HuH-7.5 (cell line): ENCODE data around the gene TRPC4.

ENCODE experiments used
- DNase-seq: peaks from one replicate; pipeline ENCODE4 v3.0.0; 2011; ENCODE audit warnings: low spot score

The TRPC4 gene

DNA sequence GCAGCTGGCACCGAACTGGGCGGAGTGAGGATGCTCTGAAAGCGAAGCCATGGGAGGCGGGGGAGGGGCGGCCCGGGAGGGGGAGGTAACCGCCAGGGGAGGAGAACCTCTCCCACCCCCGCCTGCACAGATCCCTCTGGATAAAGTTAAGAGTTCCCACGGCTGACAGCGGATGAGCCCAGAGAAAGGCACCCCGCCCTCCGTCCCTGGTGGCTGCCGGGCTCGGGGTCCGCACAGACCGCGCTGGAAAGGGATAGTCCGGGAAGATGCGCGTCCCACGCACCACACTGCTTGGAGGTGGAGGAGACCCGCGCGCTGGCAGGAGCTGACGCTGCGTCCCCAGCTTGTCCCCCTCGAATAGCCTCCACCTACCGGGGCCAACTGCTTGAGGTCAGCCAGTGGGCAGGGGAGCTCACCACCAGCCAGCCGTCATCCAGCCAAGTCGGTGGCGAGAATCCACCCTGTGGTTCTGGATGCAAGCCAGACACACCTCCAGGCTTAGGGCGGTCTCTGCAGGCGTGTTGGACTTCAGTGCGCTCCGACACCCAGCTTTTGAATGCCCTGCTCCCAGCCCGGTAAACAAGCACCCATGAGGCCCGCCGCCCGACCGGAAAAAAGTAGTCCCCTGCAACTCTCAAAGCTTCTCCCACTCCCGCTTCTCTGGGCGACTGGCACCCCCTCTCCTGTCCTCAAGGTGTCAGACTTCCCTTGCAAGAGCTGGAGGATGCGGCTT lies at the start of gene TRPC4:
Gene TRPC4, minus strand, starts transcription at position 17 of the 733 bp plus-strand sequence. CDS start 86,439 bp downstream, outside the sequence.
- DNase-seq, result no peak

DNA sequence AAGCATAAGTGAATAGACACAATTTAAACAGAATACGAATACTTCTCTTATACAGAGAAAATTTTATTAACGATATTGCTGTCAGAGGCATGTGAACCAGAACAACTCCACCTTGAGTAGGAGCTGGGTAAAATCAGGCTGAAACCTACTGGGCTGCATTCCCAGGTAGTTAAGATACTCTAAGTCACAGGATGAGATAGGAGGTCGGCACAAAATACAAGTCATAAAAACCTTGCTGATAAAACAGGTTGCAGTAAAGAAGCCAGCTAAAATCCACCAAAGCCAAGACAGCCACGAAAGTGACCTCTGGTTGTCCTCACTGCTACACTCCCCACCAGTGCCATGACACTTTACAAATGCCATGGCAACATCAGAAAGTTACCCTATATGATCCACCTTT lies 49.2 kb upstream of the TRPC4 start:
- no peak for DNase-seq

DNA sequence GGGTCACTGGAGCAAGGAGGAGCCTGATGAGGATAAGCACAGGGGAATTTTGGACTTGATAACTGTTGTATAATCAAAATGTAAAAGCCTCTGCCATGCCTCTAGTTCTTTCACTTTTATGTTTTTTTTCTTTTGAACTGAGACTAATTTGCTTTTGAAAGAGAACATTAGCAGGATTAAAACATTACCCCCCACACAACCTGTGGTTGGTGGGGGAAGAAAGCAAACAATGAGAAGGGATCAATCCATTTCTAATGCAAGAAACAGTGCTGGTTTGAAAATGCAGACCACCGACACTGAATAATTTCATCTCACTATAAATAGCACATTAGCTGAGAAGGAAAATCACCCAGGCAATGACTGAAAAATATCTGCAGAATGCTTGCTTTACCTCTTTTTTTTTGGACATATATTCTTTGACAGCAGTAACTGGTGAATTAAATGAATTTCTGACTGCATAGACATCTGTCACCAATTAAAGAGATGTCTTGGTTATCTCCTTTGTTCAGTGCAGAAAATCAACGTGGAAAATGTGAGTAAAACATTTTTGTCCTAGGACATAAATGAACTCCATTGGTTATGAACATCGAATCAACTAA lies 48.6 kb upstream of the TRPC4 start:
- DNase-seq, result no peak

DNA sequence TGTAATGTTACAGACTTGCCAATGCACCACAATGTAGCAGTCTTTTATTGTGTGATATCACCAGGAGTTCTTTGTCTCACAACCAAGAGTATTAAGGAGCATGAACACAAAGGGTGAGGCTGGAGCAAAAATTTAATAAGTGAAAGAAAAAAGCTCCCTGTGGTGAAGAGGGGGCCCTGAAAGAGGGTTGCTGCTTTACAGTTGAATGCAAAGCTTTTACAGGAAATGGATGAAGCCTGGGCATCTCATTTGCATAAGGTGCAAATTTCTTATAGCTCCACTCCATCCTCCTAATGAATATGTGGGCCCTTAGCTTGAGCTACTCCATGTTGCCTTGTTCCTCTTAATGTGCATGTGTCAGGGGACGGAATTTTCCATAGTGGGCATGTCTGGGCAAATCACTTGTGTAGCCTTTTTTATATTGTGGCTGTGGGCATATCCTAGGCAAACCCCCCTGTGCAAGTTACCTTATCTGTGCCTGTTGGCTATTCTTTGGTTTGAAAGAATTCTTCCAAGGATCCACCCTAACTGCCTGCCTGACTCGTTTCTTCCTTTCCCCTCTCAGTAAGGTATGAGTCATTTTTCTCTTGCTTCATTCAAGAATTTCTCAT lies 45.3 kb upstream of the TRPC4 start:
- DNase-seq, result no peak

DNA sequence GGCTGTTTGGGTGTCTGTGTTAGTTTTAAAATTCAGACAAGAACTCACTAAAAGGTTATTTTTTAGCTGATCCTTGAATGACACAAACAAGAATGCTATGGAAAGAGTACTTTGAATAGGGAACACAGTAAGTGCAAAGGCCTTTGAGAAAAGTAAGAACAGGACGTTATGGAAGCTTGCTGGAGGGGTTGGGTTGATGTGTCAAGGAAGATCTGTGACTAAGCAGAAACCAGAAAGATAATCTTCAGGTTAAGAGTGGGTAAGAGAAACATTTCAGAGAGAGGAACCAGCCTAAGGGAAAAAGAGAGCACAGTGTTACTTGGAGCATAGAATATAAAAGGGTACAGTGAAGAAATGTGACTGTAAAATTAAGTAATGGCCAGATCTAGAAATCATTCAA lies 41.2 kb upstream of the TRPC4 start:
- DNase-seq, result no peak

DNA sequence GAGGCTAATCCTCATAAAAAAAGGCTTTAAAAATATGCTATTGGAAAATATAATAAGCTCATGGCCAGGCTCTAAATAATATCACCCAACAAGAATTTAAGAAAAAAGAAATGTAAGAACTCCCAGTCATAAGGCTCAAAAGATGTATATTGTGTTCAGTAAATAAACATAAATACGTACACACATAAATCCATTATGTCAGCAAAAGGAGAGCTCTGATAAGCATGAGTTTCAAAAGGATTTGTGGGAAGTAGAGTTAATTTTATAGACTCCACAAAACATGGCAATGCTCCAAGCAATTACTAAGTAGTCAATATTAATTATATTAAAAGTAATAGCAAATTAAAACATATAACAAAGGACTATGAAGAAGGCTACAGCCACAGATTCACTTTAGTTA lies 37.3 kb upstream of the TRPC4 start:
- DNase-seq, result no peak

DNA sequence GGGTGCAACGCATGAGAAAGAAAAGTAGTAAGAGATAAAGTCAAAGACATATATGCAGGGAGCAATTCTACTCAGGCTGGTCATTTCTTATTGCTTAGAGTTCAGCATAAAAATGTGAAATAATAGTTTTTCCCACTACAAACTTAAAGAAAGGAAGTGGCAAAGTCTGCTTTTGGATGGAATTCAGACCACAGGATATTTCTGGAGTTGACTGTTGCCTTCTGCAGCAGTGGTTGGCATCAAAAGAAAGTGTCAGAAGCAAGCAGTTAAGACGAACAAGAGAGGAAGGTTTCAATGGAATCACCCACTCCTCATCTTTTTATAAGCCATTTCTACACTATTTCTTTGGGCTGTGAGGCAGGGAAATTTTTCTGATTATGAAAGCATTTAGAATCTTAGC lies 36.2 kb upstream of the TRPC4 start:
- no peak for DNase-seq

DNA sequence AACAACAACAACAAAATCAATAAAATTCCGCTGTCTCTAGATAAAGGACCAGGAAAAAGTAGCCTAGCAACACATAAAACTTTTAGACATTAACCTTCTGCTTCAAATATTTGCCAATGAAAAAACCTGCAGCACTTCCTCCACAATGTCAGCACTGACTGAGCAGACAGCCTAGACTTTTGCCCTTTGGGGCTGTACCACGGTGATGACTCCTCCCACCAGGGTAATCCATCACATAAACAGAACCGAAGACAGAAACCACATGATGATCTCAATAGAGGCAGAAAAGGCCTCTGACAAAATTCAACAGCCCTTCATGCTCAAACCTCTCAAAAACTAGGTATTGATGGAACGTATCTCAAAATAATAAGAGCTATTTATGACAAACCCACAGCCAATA lies 30.2 kb upstream of the TRPC4 start:
- no peak for DNase-seq

DNA sequence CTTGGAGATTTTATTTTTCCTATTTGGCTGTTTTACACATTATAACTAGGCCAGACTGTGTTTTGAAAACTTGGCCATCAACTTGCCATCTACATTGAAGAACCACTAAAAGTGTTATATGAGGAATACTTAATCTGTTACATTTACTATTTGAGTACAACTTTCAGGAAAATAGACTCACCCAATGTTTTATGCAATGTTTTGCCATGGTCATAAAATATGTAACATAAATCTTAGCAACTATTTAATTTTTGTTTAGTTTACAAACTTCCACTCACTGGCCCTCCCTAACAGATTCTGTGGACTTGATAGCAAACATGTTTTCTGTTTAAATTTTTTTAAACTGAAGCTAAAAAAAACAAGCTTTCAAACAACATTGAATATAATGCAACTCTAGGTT lies 23.7 kb upstream of the TRPC4 start:
- no peak for DNase-seq

DNA sequence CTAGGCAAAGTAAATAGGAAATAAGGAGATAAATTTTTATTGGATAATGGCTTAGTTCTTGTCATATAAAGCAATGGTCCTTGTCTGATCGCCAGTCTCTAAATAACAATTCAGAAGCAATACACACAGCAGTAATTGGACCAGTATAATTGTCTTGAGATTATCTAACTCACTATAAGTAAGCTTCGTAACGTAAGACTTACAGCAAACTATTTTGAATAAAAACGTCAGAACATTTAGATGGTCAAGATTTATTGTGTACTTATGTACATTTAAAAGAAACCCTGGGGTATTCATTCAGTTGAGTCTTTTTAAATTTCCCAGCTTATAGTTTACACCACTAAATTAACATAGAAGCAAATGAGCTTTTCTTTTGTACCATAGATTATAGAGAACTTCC lies 20.2 kb upstream of the TRPC4 start:
- DNase-seq, result no peak

DNA sequence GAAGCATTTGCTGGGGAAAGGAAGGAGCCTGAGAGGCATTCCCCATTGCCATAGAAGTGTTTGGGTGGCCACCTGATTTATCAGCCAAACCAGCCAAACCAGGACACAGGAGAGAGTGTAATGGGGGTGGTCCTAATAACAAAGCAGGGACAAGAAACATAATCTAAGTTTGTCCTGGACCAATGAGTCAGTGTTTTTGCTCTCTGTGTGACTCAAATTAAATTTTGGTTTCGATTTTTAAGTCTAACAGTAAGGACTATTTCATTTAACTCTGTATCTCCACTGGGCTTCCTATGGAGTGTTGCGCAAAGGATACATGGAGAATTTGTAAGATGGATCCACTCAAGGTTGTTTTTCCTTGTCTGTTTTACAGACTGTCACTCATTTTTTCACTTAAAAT lies 19.5 kb upstream of the TRPC4 start:
- no peak for DNase-seq

DNA sequence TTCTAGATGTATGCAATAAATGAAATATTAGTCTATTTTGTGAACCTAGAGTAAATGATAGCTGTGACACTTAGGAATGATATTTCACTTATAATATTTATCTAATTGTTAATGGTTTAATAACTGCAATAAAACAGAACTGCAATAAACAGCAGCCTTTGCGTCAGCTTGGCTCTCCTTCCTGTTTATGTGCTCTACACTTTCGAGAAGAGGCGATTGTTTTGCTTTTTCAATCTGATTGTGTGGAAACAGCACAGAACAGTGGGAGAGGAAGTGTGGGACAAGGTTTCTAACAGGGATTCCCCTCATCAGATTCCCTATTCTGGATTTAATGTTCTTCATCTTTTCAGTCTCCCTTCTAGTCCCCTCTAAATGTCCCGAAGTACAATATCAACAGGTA lies 17.3 kb upstream of the TRPC4 start:
- no peak for DNase-seq

DNA sequence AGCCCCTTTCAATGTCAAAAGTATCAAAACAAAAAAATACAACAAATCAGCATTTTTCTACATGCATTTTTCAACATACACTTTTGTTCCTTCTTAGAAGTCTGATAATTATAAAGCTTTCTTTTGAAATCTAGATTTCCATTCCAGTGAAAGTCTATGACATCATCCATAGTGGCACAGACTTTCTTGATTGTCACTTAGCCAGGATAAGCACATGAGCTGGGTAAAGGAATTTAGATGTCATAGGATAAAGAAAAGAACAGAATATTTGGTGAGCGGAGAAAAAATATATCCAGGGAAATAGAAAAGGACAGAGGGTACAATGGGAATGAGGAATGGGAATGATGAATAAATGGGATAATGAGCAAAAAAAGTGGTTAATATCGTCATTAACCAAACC lies 15.1 kb upstream of the TRPC4 start:
- no peak for DNase-seq

DNA sequence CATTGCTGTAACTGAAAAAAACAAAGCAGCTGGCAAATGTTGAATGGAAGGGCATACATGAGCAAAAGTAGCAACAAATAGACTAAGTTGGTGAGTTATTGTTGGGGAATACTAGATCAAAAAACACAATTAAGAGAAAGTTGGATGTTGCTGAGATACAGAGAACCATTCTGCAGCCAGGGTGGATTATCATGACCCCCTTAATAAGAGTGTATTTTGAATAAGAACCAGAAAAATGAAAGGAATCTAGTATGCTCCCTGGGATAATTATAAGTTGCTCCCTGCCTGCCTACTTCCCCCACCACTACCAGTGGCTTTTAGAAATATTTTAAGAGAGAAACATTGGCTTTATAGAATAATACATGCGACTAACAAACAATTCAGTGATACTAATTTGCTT lies 14.5 kb upstream of the TRPC4 start:
- DNase-seq, result no peak

DNA sequence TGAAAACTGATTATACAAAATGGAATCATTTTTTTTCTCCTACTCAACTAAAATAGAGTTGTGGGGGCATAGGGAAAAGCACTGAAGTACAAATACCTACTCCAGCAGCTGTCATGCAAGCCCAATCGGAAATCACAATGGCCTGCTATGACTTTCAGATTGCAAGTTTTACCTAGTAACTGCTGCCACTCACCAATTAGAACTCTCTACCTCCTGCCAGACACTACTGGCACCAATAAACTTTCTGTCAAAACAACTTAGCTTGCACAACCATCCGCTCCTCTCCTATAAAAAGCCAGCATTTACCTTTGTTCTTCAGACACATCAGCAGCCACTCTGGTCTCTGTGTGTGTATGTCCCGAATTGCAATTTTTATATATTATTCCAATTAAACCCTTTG lies 9.3 kb upstream of the TRPC4 start:
- DNase-seq, result no peak

DNA sequence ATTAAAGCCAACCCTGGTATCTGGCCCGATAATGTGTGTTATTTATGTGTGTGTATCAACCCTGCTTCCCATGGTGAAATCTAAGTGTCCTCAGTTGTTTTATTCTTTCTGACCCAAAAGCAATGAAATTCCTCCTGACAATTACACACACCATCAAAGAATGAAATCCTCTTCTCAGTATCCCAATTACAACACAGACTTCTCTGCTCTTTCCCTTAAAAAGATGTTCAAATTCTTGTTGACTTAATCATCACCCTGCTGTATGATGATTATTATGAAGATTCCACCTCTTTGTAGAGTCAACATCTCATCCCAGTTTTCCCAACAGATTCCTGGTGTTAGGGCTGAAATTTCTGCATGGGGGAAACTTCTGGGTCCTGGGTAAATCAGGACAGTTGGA lies 8.9 kb upstream of the TRPC4 start:
- DNase-seq, result no peak

DNA sequence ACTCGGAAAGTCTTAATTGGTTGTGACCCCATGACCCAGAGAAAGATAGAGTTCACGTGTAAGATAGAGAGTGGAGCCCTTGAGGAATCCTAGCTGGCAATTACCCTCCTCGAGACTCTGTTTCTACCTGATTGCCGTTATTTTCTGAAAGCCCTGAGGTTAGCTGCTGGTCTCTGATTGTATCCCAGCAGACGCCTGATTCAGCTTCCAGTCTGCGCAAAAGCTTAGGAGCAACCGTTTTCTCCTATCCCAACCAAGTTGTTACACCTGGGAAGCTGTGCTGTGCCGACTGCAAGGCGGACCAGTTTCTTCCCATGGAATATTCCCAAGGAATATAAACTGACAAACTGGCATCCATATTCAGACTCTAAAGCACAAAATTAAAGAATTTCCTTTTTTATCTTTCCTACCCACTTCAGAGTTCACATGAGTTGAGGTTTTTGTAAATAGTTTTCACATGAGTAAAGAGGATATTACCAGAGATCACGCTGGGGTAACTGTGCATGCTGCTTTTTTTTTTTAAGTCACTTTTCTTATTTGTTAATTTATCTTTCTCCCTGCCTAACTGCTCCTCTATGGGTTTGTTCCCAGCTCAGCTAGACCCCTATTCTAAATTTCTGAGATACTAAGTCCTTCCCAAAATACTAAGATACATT lies 1.5 kb upstream of the TRPC4 start:
- no peak for DNase-seq

DNA sequence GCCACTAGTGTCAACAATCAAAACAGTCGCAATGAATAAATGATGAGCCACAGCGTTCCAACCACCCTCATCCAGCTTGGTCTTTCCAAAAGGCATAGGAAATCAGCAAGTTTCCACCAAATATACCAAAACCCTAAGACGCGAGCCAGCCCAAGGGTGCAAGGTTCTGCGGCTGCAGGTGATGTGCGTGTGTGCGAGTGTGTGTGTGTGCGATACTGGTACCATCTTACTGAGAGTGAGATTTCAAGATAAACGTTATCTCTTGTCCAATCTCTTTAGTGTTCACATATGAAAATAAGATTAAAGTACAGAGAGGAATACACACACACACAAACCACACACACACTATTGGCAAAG lies 895 bp upstream of the TRPC4 start:
- DNase-seq, result no peak

DNA sequence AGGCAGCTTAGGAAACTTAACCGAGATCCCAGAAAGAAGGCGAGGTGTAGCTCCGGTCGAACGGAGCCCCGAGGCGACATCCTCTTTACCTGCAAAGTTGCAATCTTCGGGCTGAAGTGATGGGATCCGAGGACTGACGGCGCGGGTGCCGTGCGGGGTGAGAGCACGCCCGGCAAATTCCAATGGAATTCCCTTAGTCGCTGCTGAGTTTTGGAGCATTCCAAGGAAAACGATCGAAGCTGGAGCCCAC lies 141 bp downstream of the TRPC4 start:
- no peak for DNase-seq

DNA sequence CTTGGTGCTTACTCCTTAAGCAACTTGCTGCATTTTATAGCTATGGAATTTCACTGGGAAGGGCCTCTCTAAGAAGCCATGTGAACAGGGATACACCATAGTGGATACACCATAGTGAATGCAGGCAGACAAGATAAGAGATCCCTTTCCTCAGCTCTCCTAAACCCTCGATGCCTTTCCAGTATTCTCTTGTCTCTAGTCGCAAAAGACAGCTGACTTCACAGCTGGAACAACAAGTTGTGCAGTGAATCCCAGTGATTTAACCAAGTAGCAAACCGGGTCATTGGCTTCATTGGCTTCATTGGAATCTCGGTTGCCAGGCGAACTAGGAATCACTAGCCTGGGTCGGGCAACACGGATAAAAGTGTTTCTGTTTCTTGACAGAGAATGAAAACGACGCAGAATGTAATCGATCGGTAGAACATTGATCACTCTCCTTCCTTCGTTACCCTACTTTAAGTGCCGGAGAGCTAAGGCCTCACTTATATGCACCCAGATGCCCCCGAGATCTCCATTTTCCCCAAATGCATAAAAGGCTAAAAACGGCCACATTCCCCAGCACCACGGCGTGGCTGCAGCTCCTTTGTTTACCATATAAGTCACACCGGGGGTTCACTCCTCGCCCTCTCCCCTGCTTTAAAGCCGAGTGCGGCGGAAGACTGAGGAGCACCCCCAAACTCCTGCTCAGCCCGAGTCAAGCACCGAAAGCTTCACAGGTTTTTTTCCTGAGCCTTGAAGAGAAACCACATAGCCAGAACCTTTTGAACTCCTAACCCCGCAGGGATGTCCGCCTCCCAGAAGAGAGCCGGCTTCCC lies 674 bp downstream of the TRPC4 start:
- DNase-seq, result no peak

DNA sequence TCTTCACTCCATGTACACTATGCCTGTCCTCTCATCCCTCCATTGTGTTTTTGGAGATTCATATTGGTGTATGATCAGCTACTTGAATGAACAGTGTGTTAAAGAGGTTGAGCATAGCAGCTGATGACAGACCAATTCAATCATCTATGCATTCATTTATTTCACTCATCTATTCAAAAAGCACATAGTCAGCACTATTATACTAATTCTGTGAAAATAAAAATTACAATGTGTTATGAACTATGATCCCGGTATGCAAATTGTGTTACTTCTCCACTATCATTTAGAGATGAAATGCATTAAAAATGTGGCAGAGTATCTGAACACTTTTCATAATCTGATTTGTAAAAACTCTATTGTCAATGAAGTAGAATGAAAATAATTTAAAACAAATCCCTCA lies 5.9 kb downstream of the TRPC4 start:
- DNase-seq, result no peak

DNA sequence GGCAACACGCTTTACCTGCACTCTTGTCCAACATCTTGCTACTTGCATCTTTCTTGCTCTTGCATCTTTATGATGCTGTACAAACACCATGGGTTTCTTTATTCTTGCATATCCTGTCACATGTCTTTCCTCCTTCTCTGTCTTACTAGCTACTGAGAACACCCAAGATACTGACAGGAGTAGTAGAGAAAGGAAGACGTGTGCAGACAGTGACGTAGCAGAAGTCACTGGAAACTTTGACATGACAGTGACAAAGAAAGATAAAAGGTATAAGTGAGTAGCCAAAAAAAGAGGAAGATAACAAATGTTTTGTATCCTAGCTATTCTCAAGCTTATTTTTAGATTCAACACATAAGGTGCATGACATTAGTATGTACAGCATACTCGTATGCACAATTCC lies 34.2 kb downstream of the TRPC4 start:
- no peak for DNase-seq

DNA sequence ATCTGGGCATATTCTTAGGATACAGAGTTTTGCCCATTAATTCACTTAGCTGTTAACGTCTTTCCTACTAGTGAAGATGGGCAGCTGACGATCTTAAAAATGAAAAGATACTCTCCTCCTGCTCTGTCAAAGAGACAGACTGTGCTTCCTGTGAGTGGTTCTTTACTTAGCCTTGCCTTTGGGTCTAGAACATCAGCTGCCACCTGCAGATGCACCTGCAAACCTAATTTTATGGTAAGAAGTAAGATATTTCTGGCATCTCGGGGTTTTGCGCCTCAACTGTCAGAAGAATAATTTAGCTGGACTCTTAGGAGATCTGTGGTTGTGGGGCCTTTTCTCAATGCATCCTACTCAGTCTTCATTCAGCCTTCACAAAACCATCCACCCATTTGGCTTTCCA lies 36.2 kb downstream of the TRPC4 start:
- DNase-seq, result no peak
